ENCODE results near the gene RAMP3.

Gene RAMP3

DNA sequence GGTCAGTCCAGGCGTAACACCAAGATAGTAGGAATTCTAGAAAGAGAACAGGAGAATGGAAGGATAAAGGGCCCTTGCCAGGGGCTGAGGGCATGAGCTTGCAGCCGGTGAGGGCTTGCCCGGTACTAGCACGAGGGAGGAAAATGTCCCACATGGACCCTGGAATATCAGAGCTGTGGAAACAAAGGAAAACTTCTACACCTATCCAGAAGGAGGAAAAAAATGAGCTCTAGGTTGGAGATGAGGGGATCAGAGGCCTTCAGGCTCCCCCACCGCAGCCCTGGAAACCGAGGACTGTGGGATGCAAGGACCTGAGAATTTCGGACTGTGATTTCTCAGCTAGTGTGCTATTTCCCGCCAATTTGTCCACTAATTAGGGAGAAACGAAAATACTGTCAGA is 22.1 kb downstream of the RAMP3 start:
- Histone ChIP-seq H3K27ac (no peak overlapping the region), H3K36me3 (no peaks in the 10 kb centered on the region), H3K9me3 (ENCODE audit: severe bottlenecking) (no peaks in the 10 kb centered on the region), H3K27me3 (ENCODE audit: insufficient read depth, low read depth, severe bottlenecking) (no peaks in the 10 kb centered on the region), H3K4me3 (ENCODE audit: low read depth, low read length) (no peak overlapping the region)
- TF ChIP-seq CTCF (IDR thresholded peaks at IDR 0.05; ENCODE audit: low read depth, low read length), result no peak
- DNase-seq, result no peak

- no peak overlapping the region for H3K4me3 ChIP-seq (ENCODE audit: low read depth, low read length)
- H3K36me3 ChIP-seq, result no peaks in the 10 kb centered on the region
- TF ChIP-seq CTCF (IDR thresholded peaks at IDR 0.05; ENCODE audit: low read depth, low read length), result no peak
- no peak for DNase-seq
- H3K9me3 ChIP-seq (ENCODE audit: severe bottlenecking), result no peaks in the 10 kb centered on the region
- H3K27me3 ChIP-seq (ENCODE audit: insufficient read depth, low read depth, severe bottlenecking), result no peaks in the 10 kb centered on the region
- H3K27ac ChIP-seq, result no peak overlapping the region
Measured at GRCh38 chr7:45180084-45180986, 22.7 kb downstream of the RAMP3 start.

DNA sequence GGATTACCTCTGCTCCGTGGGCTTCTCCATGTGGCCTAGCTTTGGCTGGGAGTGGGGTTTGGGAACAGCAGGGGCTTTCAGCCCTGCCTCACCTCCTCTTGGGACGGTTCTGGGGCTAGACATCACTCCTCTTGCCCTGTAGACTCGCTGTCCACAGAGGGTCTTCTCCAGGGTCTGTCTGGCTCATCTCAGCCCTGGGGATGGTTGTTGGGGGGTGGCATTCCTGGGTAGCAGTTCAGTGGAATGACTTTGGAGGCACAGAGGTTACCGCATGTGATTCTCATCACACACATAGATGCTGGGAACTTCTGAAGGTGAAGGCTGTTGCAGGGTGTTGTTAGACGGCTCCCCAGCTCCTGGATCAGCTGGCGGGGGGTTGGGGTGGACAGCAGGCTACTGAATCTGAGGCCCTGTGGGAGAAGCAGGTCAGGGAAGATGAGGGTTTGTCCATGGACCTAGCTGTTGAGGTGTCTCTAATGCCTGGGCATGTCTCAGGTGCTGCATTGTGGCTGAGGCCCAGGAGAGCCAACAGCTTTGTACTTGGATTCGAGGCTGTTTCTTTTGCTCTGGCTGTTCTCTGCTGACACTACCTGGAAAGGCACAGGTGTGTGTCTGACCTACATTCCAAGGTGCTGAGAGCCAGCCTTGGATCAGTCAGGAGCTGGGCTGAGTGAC is 23.8 kb downstream of the RAMP3 start:
- DNase-seq, result no peak
- Histone ChIP-seq H3K27ac (no peak overlapping the region), H3K4me3 (ENCODE audit: low read depth, low read length) (no peak overlapping the region), H3K36me3 (no peaks in the 10 kb centered on the region), H3K9me3 (ENCODE audit: severe bottlenecking) (no peaks in the 10 kb centered on the region), H3K27me3 (ENCODE audit: insufficient read depth, low read depth, severe bottlenecking) (no peaks in the 10 kb centered on the region)
- TF ChIP-seq CTCF (IDR thresholded peaks at IDR 0.05; ENCODE audit: low read depth, low read length), result no peak

GRCh38 chr7:45181991-45182855 is 24.6 kb downstream of the RAMP3 start:
- DNase-seq, result no peak
- H3K27me3 ChIP-seq (ENCODE audit: insufficient read depth, low read depth, severe bottlenecking), result no peaks in the 10 kb centered on the region
- no peak for TF ChIP-seq CTCF (IDR thresholded peaks at IDR 0.05; ENCODE audit: low read depth, low read length)

DNA sequence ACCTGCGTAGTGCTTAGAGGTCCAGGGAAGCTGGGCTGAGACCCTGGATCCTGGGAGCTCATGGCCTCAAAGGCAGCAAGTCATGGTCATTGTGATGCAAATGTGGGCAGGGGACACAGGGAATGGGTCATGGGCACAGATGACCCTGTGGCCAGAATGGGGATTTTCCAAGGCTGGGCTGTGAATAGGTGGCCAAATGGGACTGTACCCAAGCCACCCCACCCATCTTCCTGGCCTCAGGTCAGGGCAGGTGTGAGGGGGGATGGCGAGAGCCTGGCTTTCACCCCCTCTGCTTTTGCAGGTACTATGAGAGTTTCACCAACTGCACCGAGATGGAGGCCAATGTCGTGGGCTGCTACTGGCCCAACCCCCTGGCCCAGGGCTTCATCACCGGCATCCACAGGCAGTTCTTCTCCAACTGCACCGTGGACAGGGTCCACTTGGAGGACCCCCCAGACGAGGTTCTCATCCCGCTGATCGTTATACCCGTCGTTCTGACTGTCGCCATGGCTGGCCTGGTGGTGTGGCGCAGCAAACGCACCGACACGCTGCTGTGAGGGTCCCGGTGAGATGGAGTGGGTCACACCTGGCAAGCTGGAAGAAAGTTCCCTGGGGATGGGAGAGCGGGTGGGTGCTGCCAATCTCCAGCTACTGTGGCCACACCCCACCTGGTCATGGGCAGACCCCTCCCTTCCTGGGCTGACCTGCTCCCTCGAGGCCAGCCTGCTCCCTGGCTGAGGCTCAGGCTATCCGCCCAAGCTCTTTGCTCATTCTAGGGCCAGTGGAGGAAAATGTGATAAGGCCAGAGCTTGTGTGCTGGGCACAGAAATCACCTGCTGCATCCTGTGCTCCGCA is 25.5 kb downstream of the RAMP3 start:
- no peaks in the 10 kb centered on the region for H3K27me3 ChIP-seq (ENCODE audit: insufficient read depth, low read depth, severe bottlenecking)
- no peak for DNase-seq

More at GRCh38 chr7:45181991-45182855, 24.6 kb downstream of the RAMP3 start:
- Histone ChIP-seq H3K27ac (no peak overlapping the region), H3K9me3 (ENCODE audit: severe bottlenecking) (no peaks in the 10 kb centered on the region), H3K36me3 (no peaks in the 10 kb centered on the region), H3K4me3 (ENCODE audit: low read depth, low read length) (no peak overlapping the region)

More for the DNA sequence above, 25.5 kb downstream of the RAMP3 start:
- H3K9me3 ChIP-seq (ENCODE audit: severe bottlenecking), result no peaks in the 10 kb centered on the region
- no peaks in the 10 kb centered on the region for H3K36me3 ChIP-seq
- no peak for TF ChIP-seq CTCF (IDR thresholded peaks at IDR 0.05; ENCODE audit: low read depth, low read length)
- H3K27ac ChIP-seq, result no peak overlapping the region
- no peak overlapping the region for H3K4me3 ChIP-seq (ENCODE audit: low read depth, low read length)

All from WERI-Rb-1 (cell line).